Spleen (tissue), 7 donors: ENCODE data around the gene ATP5F1E.

Experiments used
- POLR2A ChIP-seq, 3 donors: fragments of 450-650 bp; IDR thresholded peaks; one replicate each; pipeline ENCODE4 v1.5.1; 2017; ENCODE audit warnings: antibody characterized with exemption in 3 of 3, mild to moderate bottlenecking in 1 of 3
- POLR2AphosphoS5 ChIP-seq, 3 donors: sonication (generic); formaldehyde crosslinking; IDR thresholded peaks; one replicate each; pipeline ENCODE4 v1.5.1; 2017; ENCODE audit warnings: antibody characterized with exemption in 3 of 3
- TF ChIP-seq, protein P1 (sequence below), 11 experiments: fragments of 200-600 bp in 7 of 11; fragments of 450-650 bp in 4 of 11; sonication (generic) in 4 of 11; IDR thresholded peaks in 8 of 11; conservative IDR thresholded peaks in 3 of 11; 1 replicate in 7 of 11; 2 replicates in 4 of 11; pipeline versions ENCODE4 v1.4.0 to v1.8.0; 2016 to 2021; ENCODE audit warnings: antibody characterized with exemption in 11 of 11, inconsistent platforms in 4 of 11, mild to moderate bottlenecking in 1 of 11
- donor health status: DM: no; HTN: no; CAD: no; lungs with moderate emphysema.
- donor health status: DM: no; HTN: no; CAD: no.
- donor health status: DM: no; HTN: no; CAD: no.

DNA sequence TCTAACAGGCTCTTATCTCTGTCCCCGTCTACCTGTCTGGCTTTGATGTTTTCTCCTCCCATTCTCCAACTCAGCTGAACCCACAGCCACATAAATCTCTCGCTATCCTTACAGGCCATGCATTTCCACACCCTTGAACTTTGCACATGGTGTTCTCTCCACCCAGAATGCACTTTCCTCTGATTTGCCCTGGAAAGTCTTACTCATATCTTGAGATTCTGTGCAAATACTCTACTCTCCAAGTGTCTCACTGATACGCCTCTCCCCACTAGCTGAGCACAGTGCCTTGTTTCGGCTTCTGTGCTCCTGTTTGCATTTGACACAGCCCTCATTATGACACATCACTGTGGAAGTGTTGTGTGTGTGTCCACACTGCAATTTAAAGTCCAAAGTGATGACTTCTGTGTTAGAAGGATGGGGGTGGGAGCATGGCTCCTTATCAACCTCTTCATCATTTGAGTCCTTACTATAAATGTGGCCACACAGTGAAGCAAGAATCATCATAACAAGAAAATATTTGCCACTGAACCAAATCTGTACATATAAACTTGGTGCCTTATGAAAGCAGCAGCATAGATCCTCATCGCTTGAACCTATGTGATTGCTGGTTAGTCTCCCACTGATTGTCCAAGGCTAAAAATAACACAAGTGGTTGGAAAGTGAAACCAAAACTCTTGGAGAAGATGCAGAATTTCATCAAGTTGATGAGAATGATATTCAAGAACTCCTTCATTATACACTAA is 16.0 kb upstream of the ATP5F1E start:
- TF ChIP-seq, protein P1, sequence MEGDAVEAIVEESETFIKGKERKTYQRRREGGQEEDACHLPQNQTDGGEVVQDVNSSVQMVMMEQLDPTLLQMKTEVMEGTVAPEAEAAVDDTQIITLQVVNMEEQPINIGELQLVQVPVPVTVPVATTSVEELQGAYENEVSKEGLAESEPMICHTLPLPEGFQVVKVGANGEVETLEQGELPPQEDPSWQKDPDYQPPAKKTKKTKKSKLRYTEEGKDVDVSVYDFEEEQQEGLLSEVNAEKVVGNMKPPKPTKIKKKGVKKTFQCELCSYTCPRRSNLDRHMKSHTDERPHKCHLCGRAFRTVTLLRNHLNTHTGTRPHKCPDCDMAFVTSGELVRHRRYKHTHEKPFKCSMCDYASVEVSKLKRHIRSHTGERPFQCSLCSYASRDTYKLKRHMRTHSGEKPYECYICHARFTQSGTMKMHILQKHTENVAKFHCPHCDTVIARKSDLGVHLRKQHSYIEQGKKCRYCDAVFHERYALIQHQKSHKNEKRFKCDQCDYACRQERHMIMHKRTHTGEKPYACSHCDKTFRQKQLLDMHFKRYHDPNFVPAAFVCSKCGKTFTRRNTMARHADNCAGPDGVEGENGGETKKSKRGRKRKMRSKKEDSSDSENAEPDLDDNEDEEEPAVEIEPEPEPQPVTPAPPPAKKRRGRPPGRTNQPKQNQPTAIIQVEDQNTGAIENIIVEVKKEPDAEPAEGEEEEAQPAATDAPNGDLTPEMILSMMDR (IDR thresholded peaks at IDR 0.05 in 8 of 11, conservative IDR thresholded peaks at IDR 0.05 in 3 of 11) = no peak
- TF ChIP-seq POLR2A (IDR thresholded peaks at IDR 0.05) = no peak
- no peak for TF ChIP-seq POLR2AphosphoS5 (IDR thresholded peaks at IDR 0.05)
